Lower leg skin (tissue), 3 donors: ENCODE results near the gene XRCC4.

Experiments
- CTCF ChIP-seq, 3 donors: fragments of 450-650 bp; IDR thresholded peaks; one replicate each; pipeline ENCODE4 v1.5.1; 2016; ENCODE audit warnings: antibody characterized with exemption in 3 of 3, mild to moderate bottlenecking in 3 of 3, moderate library complexity in 2 of 3
- POLR2A ChIP-seq, 2 donors: fragments of 450-650 bp; IDR thresholded peaks; one replicate each; pipeline ENCODE4 v1.6.1; 2016 to 2017; ENCODE audit warnings: antibody characterized with exemption in 2 of 2, mild to moderate bottlenecking in 1 of 2, moderate library complexity in 1 of 2

GRCh38 chr5:83177803-83178202, 100.5 kb downstream of the XRCC4 start:
- no peak for TF ChIP-seq CTCF (IDR thresholded peaks at IDR 0.05)
- TF ChIP-seq POLR2A (IDR thresholded peaks at IDR 0.05): no peak
